Measurements from ENCODE around the gene ZC3HAV1.
A peak's percentile ranks its signal among the peaks of the same experiment; 100 is the strongest.

ZC3HAV1 gene

DNA sequence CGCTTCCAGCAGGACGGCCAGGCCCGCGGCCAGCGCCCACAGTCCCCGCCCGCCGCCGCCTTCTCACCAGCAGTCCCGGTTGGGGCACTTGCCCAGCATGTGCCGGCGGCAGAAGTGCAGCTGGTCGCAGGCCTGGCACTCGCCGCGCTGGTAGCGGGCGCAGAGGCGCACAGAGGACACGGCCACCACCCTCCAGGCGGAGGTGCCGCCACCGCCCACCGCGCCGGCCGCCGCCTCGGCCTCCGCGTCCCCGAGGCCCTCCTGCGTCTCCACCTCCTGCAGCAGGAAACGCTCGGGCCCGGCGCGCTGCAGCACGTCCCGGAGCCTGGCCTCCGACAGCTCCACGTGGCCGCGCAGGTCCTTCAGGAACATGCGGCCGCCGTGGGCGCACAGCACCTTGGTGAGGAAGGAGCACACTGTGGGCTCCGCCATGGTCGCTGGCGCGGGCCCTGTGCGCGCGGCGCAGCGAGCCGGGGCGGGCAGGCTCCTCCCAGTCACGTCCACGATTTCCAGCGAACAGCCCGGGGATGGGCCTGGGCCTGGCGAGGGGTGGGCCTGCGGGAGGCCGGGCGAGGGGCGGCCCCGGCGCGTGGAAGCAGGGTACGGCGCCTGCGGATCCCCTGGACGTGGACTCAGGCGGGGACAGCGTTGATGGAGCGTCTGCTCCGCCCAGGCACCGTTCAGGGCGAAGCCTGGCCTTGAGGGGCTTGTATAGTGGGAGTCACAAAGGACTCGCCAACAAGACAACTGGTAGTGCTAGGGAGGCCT is 73.8 kb downstream of the ZC3HAV1 start, which contains the start of gene ZC3HAV1L:
ZC3HAV1L (minus strand) TSS at position 457 of the 768 bp plus-strand sequence; CDS start at position 432, 25 bp downstream.
- TF ChIP-seq ZFX (IDR thresholded peaks at IDR 0.05; ENCODE audit: borderline replicate concordance) (peak; percentile 58; the same call in 1 of the 2 replicates), CTCF (IDR thresholded peaks at IDR 0.05) (no peak)
- peak within 1 kb of the TSS; percentile 70 for H3K27ac ChIP-seq

DNA sequence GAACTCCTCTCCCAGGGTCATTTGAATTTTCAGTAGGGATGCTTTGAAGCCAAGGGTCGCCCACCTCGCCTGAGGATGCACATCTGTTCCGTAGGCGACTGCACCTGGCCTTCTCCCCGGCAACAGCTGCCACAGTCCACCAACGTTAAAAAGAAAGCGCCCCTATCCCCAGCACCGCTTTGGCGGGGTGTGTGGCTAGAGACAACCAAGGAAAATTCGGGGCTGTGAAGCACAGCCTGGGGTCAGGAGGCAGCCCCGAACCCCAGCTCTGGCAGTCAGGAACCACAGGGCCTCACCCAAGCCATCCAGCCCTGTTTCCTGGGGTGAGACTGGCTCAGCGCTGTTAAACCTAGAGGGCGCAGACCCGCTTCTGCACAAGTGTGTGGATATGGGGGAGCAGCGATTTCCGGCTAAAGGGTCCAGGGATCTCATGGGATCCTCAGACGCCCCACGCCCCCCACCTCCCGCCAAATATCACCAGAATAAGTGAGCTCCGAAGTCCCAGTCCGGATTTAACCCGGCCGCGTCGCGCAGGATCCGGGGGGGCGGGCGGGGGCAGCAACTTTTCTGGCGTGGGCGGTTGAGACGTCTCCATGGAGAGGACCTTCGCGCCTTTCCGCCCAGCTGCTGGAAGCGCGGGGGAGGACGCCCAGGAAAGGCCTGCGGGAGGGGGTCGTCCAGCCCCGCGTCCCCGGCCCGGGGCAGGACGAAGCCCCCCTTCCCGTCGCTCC is 74.5 kb downstream of the ZC3HAV1 start:
- peak overlapping the region; percentile 70 for H3K27ac ChIP-seq
- TF ChIP-seq ZFX (IDR thresholded peaks at IDR 0.05; ENCODE audit: borderline replicate concordance) (no peak), CTCF (IDR thresholded peaks at IDR 0.05) (no peak)

DNA sequence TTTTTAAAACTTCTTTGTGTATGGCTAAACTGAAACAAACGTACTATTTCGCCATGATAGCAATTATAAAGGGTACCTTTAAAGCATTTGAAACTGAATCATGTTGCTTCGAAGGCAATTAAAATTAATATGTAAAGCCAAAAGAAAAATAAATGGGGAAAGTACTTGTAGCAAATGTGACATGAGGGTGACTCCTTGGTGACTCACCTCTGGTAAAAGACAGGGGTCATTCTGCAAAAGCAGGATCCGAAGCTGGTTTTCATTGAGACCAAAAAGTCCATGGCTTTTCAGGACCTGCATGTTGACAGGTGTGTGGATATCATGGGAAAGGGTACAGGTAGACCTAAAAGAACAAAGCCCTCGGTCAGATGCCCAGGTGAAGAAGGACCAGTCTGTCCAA is 75.2 kb downstream of the ZC3HAV1 start:
- TF ChIP-seq ZFX (IDR thresholded peaks at IDR 0.05; ENCODE audit: borderline replicate concordance) (no peak), CTCF (IDR thresholded peaks at IDR 0.05) (no peak)
- H3K27ac ChIP-seq: no peak overlapping the region

DNA sequence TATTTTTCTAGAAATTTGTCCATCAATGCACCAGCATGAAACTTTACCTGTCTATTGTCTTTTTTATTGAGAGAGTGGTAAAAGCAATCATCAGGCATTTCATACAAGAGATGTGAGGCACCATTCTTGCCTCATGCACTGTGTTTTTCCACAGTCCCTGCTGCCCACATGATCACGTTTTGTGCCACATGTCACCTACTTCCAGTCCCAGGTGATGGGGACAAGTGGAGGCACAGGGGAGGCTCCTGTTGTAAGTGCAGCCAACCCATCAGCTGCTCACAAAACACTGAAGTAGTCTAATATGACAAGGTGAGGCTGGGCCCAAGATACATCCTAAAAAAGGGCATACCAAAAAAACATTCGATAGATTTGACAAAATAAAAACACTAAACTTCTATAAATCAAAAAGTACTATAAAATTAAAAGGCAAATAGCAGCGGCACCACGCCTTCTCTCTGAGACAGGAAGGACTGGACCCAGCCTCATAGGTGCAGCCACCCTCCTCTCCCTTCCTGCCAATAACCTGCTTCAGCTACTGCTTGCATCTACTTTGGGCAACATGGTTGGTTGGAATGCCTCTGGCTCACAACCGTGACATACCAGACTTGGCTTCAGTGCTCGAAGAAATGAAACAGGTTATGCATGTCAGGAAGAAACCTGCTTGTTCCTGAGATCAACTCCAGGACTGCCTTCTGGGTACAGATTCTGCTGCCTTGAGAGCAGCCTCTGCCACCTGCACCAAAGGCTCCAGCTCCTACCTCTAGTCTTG is 76.0 kb downstream of the ZC3HAV1 start:
- TF ChIP-seq ZFX (IDR thresholded peaks at IDR 0.05; ENCODE audit: borderline replicate concordance) (no peak), CTCF (IDR thresholded peaks at IDR 0.05) (no peak)

GRCh38 chr7:139032473-139032872 is 77.0 kb downstream of the ZC3HAV1 start:
- TF ChIP-seq CTCF (IDR thresholded peaks at IDR 0.05) (no peak), ZFX (IDR thresholded peaks at IDR 0.05; ENCODE audit: borderline replicate concordance) (no peak)
- H3K27ac ChIP-seq: no peak overlapping the region

More for the DNA sequence above, 76.0 kb downstream of the ZC3HAV1 start:
- no peak overlapping the region for H3K27ac ChIP-seq

DNA sequence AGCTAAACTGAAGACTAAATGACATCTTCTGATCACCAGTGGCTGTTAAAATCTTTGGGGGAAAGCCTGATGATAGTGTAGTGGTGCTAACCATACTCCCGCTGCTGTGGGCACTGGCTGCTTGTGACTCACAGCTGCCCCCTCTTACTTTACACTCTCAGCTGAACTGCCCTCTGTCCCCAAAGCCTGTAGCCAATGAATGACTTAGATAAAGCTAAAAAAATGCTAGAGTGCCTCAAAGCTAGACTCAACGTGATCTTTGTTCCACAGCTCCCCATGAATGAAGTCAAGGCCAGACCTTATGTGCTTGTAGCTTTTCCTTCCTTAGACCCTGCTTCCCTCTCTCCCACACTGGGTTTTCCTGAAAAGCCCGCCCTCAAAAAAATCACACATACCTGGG is 80.2 kb downstream of the ZC3HAV1 start:
- TF ChIP-seq ZFX (IDR thresholded peaks at IDR 0.05; ENCODE audit: borderline replicate concordance) (no peak), CTCF (IDR thresholded peaks at IDR 0.05) (no peak)
- no peak overlapping the region for H3K27ac ChIP-seq

Data from 22Rv1 (cell line).